ENCODE results near the gene TBC1D5. TPM values are rescaled to one million over a fixed set of nuclear protein-coding genes. Genes with fewer than 3 reads are reported as not detected.
"Not testable (repeated sequence)": the region's sequence is repeated elsewhere in the genome, so short reads cannot be mapped to it uniquely, and the experiment has no call there.

Gene TBC1D5
- total RNA-seq, 1 donor from 2014 or later: 106 TPM

GRCh38 chr3:17494117-17494809 lies 248.2 kb downstream of the TBC1D5 start:
- DNase-seq (no peak), ATAC-seq (ENCODE audit: low read depth) (no peak)
- intact Hi-C loops (cut with micrococcal nuclease): no loop called here
- no peak for TF ChIP-seq CTCF (IDR thresholded peaks at IDR 0.05)
- Mint-ChIP-seq H3K4me1 (no peaks in the 10 kb centered on the region), H3K27ac (no peak overlapping the region), H3K4me3 (no peak overlapping the region), H3K27me3 (no peaks in the 10 kb centered on the region), H3K36me3 (ENCODE audit: low read depth) (peaks cover 50% of the 10 kb centered on the region), H3K9me3 (peaks cover 12% of the 10 kb centered on the region)
- ChIA-PET CTCF (interaction anchor here (2.6 kb wide), 1 partner anchor 347 kb away, joined by 6 read pairs; no protein-coding TSS in a partner anchor), POLR2A (no interaction called here)

GRCh38 chr3:17491601-17492000 lies 250.8 kb downstream of the TBC1D5 start:
- DNase-seq (no peak), ATAC-seq (ENCODE audit: low read depth) (no peak)
- Mint-ChIP-seq H3K4me1 (no peaks in the 10 kb centered on the region), H3K27me3 (no peaks in the 10 kb centered on the region), H3K27ac (no peak overlapping the region), H3K36me3 (ENCODE audit: low read depth) (peaks cover 59% of the 10 kb centered on the region), H3K9me3 (peaks cover 17% of the 10 kb centered on the region), H3K4me3 (no peak overlapping the region)
- intact Hi-C loops (cut with micrococcal nuclease): no loop called here
- ChIA-PET POLR2A (no interaction called here), CTCF (no interaction called here)
- TF ChIP-seq CTCF (IDR thresholded peaks at IDR 0.05): no peak

GRCh38 chr3:17491190-17491589 lies 251.2 kb downstream of the TBC1D5 start:
- Mint-ChIP-seq H3K9me3 (peaks cover 20% of the 10 kb centered on the region), H3K36me3 (ENCODE audit: low read depth) (peaks cover 63% of the 10 kb centered on the region)
- POLR2A ChIA-PET; intact Hi-C loops (cut with micrococcal nuclease); H3K27me3 Mint-ChIP-seq; H3K27ac Mint-ChIP-seq; DNase-seq; H3K4me3 Mint-ChIP-seq; ATAC-seq (ENCODE audit: low read depth); H3K4me1 Mint-ChIP-seq; CTCF ChIA-PET: not testable (repeated sequence)

- H3K27me3 Mint-ChIP-seq: no peaks in the 10 kb centered on the region
- no peak overlapping the region for H3K4me3 Mint-ChIP-seq
- ATAC-seq (ENCODE audit: low read depth) (no peak), DNase-seq (no peak)
- intact Hi-C loops (cut with micrococcal nuclease): no loop called here
- H3K36me3 Mint-ChIP-seq (ENCODE audit: low read depth): peaks cover 50% of the 10 kb centered on the region
- peaks cover 20% of the 10 kb centered on the region for H3K9me3 Mint-ChIP-seq
- CTCF ChIA-PET: no interaction called here
- no peak for TF ChIP-seq CTCF (IDR thresholded peaks at IDR 0.05)
- POLR2A ChIA-PET: no interaction called here
- H3K27ac Mint-ChIP-seq: no peak overlapping the region
- no peaks in the 10 kb centered on the region for H3K4me1 Mint-ChIP-seq
These were observed 253.3 kb downstream of the TBC1D5 start for GRCh38 chr3:17489139-17489538.

GRCh38 chr3:17481116-17481515 lies 261.3 kb downstream of the TBC1D5 start:
- ChIA-PET POLR2A (no interaction called here), CTCF (no interaction called here)
- Mint-ChIP-seq H3K9me3 (no peaks in the 10 kb centered on the region), H3K4me3 (no peak overlapping the region), H3K36me3 (ENCODE audit: low read depth) (peaks cover 34% of the 10 kb centered on the region), H3K4me1 (no peaks in the 10 kb centered on the region), H3K27ac (no peak overlapping the region), H3K27me3 (no peaks in the 10 kb centered on the region)
- TF ChIP-seq CTCF (IDR thresholded peaks at IDR 0.05): no peak
- ATAC-seq (ENCODE audit: low read depth): no peak
- no peak for DNase-seq
- intact Hi-C loops (cut with micrococcal nuclease): no loop called here

Measured in activated B cell treated with CpG ODN at 0.5 μM for 24 hours (primary cell).